Fibroblast of the aortic adventitia (primary cell): ENCODE data around the gene SFTPD. TPM values are rescaled to one million over a fixed set of nuclear protein-coding genes. Genes with fewer than 3 reads are reported as not detected.

Source experiments
- DNase-seq: peaks from one replicate; pipeline ENCODE4 v3.0.0-alpha.2; 2010; ENCODE audit warnings: low read depth
- H3K4me3 ChIP-seq: 2 replicates; pipeline ENCODE4 v1.5.1; 2011; ENCODE audit warnings: low read depth, mild to moderate bottlenecking, control low read depth, low read length, moderate library complexity
- CTCF ChIP-seq: IDR thresholded peaks from 2 replicates; pipeline ENCODE4 v1.5.1; 2011; ENCODE audit warnings: mild to moderate bottlenecking, low read length, control low read depth, inconsistent platforms; ENCODE audit not compliant: insufficient read depth
- total RNA-seq: library from RNA; depleted of rRNA; stranded (reverse); fragments of >200 nt; gene quantifications from 2 replicates; pipeline ENCODE4 v1.2.3, GENCODE V29; 2012; ENCODE audit warnings: low replicate concordance

Gene SFTPD
- total RNA-seq, 1 donor, result not detected

DNA sequence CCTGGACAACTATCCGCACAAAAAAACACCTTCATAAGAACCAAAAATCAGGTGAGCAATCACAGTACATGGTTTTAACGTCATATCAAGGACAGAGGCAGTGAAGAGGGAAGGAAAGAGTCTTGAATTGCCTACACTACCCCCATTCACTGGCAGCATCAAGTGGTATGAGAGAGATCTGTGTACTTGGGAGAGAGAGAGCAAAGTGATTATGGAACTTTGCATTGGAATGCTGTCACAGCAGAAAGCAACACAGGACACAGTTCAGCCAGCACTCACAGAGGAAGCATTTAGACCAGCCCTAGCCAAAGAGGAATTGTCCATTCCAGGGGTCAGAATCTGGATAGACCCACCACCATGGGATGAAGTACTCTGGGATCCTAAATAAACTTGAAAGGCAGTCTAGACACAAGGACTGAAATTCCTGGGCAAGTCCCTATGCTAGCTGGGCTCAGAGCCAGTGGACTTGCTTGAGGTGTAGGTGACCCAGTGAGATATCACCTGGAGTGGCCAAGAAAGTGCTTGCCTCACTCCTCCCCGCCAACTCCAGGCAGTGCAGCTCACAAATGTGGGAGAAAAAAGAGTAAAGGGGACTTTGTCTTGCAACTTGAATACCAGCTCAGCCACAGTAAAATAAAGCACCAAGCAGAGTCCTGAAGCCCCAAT is 30.5 kb upstream of the SFTPD start:
- DNase-seq, result no peak
- H3K4me3 ChIP-seq, result no peak overlapping the region
- no peak for TF ChIP-seq CTCF

- no peak overlapping the region for H3K4me3 ChIP-seq
- TF ChIP-seq CTCF, result no peak
- DNase-seq, result no peak
Observed at GRCh38 chr10:79976999-79977398, 28.1 kb upstream of the SFTPD start.

DNA sequence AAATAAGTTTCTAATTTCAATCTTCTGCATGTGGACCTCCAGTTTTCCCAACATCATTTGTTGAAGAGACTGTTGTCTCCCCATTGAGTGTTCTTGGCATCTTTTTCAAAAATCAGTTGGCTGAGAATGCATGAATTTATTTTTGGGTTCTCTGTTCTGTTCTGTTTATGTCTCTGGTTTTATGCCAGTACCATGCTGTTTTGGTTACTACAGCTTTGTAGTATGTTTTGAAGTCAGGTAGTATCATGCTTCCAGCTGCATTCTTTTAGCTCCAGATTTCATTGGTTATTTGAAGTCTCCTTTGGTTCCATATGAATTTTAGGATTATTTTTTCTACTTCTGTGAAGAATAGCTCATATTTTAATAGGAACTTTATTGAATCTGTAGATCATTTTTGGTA is 21.2 kb upstream of the SFTPD start:
- H3K4me3 ChIP-seq, result no peak overlapping the region
- TF ChIP-seq CTCF, result no peak
- no peak for DNase-seq

- DNase-seq, result no peak
- no peak overlapping the region for H3K4me3 ChIP-seq
- TF ChIP-seq CTCF, result no peak
Observed at GRCh38 chr10:79947787-79948424, 999 bp downstream of the SFTPD start.

GRCh38 chr10:79947083-79947415 is 1.9 kb downstream of the SFTPD start:
- H3K4me3 ChIP-seq, result no peak overlapping the region
- no peak for TF ChIP-seq CTCF
- DNase-seq, result no peak

- no peak for TF ChIP-seq CTCF
- H3K4me3 ChIP-seq, result no peak overlapping the region
- DNase-seq, result no peak
Observed at GRCh38 chr10:79946271-79947082, 2.4 kb downstream of the SFTPD start.
